ENCODE results near the gene SMCO3.

DNA sequence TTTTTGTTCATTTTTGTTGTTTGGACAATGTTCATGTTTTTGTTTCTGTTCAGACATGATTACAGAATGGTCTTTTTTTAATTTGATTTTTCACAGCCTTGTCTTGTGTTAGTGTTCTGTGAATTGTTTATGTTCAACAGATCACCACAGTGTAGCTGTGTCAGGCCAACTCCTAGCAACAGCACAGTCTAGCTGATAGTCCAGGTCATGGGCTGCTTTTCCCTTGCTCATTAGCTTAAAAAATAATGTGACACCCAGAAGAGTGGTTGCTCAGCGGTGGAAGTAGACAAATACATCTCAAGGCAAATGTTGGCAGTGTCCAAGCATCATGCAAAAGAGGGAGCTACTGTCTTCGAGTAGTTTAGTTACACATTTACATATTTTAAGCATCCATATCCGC is 33.1 kb downstream of the SMCO3 start:
- no peak for TF ChIP-seq POLR2AphosphoS5 (IDR thresholded peaks at IDR 0.05; ENCODE audit: low read depth, low read length)
- TF ChIP-seq POLR2A (IDR thresholded peaks at IDR 0.05; ENCODE audit: low read depth, low read length): no peak

Measured in GM12892 (cell line).